ENCODE results near the gene TMEM181.
"Not testable (repeated sequence)": the region's sequence is repeated elsewhere in the genome, so short reads cannot be mapped to it uniquely, and the experiment has no call there.

Gene TMEM181

GRCh38 chr6:158674342-158675131 lies 114.6 kb downstream of the TMEM181 start:
- H3K9ac ChIP-seq (ENCODE audit: low read depth, low read length), result no peak overlapping the region
- no peaks in the 10 kb centered on the region for H3K4me1 ChIP-seq (ENCODE audit: insufficient read depth, low read length)
- 91% methylated on average over 14 of the region's 14 CpGs for WGBS
- H3K27ac ChIP-seq (ENCODE audit: low read depth, low read length), result no peak overlapping the region
- no peaks in the 10 kb centered on the region for H3K9me3 ChIP-seq (ENCODE audit: insufficient read depth, low read depth, low read length)
- no peak overlapping the region for H3K4me3 ChIP-seq (ENCODE audit: low read length)
- H3K27me3 ChIP-seq (ENCODE audit: insufficient read depth, low read length), result no peaks in the 10 kb centered on the region
- no peaks in the 10 kb centered on the region for H3K36me3 ChIP-seq (ENCODE audit: insufficient read depth, low read length)

DNA sequence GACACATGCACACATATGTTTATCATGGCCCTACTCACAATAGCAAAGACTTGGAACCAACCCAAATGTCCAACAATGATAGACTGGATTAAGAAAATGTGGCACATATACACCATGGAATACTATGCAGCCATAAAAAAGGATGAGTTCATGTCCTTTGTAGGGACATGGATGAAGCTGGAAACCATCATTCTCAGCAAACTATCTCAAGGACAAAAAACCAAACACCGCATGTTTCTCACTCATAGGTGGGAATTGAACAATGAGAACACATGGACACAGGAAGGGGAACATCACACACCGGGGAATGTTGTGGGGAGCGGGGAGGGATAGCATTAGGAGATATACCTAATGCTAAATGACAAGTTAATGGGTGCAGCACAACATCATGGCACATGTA lies 117.2 kb downstream of the TMEM181 start:
- not testable (repeated sequence) for H3K4me1 ChIP-seq (ENCODE audit: insufficient read depth, low read length); H3K36me3 ChIP-seq (ENCODE audit: insufficient read depth, low read length); H3K4me3 ChIP-seq (ENCODE audit: low read length); H3K9me3 ChIP-seq (ENCODE audit: insufficient read depth, low read depth, low read length); H3K27ac ChIP-seq (ENCODE audit: low read depth, low read length); H3K27me3 ChIP-seq (ENCODE audit: insufficient read depth, low read length); H3K9ac ChIP-seq (ENCODE audit: low read depth, low read length)
- WGBS, result 90% methylated on average over 3 of the region's 3 CpGs

GRCh38 chr6:158677906-158678578 lies 118.2 kb downstream of the TMEM181 start:
- Histone ChIP-seq H3K27me3 (ENCODE audit: insufficient read depth, low read length) (no peaks in the 10 kb centered on the region), H3K4me1 (ENCODE audit: insufficient read depth, low read length) (no peaks in the 10 kb centered on the region), H3K36me3 (ENCODE audit: insufficient read depth, low read length) (no peaks in the 10 kb centered on the region), H3K27ac (ENCODE audit: low read depth, low read length) (no peak overlapping the region), H3K9me3 (ENCODE audit: insufficient read depth, low read depth, low read length) (no peaks in the 10 kb centered on the region), H3K4me3 (ENCODE audit: low read length) (no peak overlapping the region), H3K9ac (ENCODE audit: low read depth, low read length) (no peak overlapping the region)
- WGBS, result 83% methylated on average over 11 of the region's 11 CpGs

GRCh38 chr6:158680015-158680414 lies 120.1 kb downstream of the TMEM181 start:
- no peaks in the 10 kb centered on the region for H3K27me3 ChIP-seq (ENCODE audit: insufficient read depth, low read length)
- 96% methylated on average over 2 of the region's 2 CpGs for WGBS
- H3K4me3 ChIP-seq (ENCODE audit: low read length), result no peak overlapping the region
- no peaks in the 10 kb centered on the region for H3K4me1 ChIP-seq (ENCODE audit: insufficient read depth, low read length)
- H3K27ac ChIP-seq (ENCODE audit: low read depth, low read length), result no peak overlapping the region
- H3K9ac ChIP-seq (ENCODE audit: low read depth, low read length), result no peak overlapping the region
- H3K36me3 ChIP-seq (ENCODE audit: insufficient read depth, low read length), result no peaks in the 10 kb centered on the region
- no peaks in the 10 kb centered on the region for H3K9me3 ChIP-seq (ENCODE audit: insufficient read depth, low read depth, low read length)

DNA sequence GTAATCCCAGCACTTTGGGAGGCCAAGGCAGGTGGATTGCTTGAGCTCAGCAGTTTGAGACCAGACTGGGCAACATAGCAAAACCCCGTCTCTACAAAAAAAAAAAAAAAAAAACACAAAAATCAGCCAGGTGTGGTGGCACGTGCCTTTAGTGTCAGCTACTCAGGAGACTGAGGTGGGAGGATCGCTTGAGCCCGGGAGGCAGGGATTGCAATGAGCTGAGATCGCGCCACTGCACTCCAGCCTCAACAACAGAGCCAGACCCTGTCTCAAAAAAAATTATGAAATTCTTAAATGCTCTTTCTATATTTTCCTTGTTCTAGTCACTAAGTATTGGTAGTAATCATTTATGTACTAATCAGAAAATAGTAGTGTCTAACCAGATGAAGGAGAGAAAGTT lies 120.6 kb downstream of the TMEM181 start:
- H3K36me3 ChIP-seq (ENCODE audit: insufficient read depth, low read length), result no peaks in the 10 kb centered on the region
- no peak overlapping the region for H3K9ac ChIP-seq (ENCODE audit: low read depth, low read length)
- no peaks in the 10 kb centered on the region for H3K9me3 ChIP-seq (ENCODE audit: insufficient read depth, low read depth, low read length)
- H3K4me3 ChIP-seq (ENCODE audit: low read length), result no peak overlapping the region
- no peaks in the 10 kb centered on the region for H3K4me1 ChIP-seq (ENCODE audit: insufficient read depth, low read length)
- WGBS, result 94% methylated on average over 6 of the region's 6 CpGs
- H3K27ac ChIP-seq (ENCODE audit: low read depth, low read length), result no peak overlapping the region
- no peaks in the 10 kb centered on the region for H3K27me3 ChIP-seq (ENCODE audit: insufficient read depth, low read length)

DNA sequence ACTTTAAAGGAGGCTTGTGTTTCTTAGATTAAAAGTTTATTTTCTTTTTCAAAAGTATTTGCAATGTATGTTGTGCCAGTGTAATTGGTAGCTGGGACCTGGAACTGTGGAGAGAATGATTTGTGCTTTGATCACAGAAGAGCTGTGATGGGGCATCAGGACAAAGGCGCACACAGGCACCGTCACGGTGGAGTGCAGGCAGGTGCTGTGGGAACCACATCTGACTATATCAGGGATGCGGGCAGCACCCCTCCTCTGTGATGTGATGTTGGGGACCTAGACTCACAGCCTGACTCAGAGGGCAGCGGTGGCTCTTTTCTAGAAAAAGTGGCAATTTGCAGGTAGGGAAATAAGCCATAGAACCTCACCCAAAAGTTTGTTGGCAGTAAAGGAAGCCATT lies 124.4 kb downstream of the TMEM181 start:
- Histone ChIP-seq H3K27ac (ENCODE audit: low read depth, low read length) (no peak overlapping the region), H3K4me3 (ENCODE audit: low read length) (no peak overlapping the region), H3K4me1 (ENCODE audit: insufficient read depth, low read length) (0 out of 2 replicates have a peak, but pooled peaks cover 5% of the 10 kb centered on the region), H3K27me3 (ENCODE audit: insufficient read depth, low read length) (no peaks in the 10 kb centered on the region), H3K9ac (ENCODE audit: low read depth, low read length) (no peak overlapping the region), H3K36me3 (ENCODE audit: insufficient read depth, low read length) (no peaks in the 10 kb centered on the region), H3K9me3 (ENCODE audit: insufficient read depth, low read depth, low read length) (no peaks in the 10 kb centered on the region)
- 93% methylated on average over 5 of the region's 5 CpGs for WGBS

DNA sequence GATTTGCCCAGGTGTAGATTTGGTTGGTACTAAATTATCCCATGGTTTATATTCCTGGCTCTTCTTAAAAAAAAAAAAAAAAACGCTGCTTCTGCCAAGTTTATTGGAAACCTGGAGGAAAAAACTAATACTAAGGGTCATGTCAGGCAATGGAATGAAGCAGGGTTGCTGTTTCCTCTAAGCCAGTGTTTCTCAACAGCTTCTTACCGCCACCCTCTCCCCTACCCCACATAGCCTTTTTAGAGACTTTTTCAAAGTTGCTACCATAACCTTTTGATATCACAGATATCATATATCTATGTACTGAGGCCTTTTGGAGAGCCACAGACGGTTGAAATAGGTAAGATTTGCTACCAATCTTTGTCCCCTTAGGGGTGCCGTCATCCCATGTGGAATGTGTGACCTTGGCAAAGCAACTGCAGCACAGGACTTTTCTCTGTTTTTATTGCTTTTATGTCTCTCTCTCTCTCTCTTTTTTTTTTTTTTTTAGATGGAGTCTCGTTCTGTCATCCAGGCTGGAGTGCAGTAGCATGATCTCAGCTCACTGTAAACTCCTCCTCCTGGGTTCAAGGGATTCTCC lies 124.9 kb downstream of the TMEM181 start:
- no peak overlapping the region for H3K27ac ChIP-seq (ENCODE audit: low read depth, low read length)
- H3K27me3 ChIP-seq (ENCODE audit: insufficient read depth, low read length), result no peaks in the 10 kb centered on the region
- no peaks in the 10 kb centered on the region for H3K36me3 ChIP-seq (ENCODE audit: insufficient read depth, low read length)
- H3K9ac ChIP-seq (ENCODE audit: low read depth, low read length), result no peak overlapping the region
- H3K4me1 ChIP-seq (ENCODE audit: insufficient read depth, low read length), result 0 out of 2 replicates have a peak, but pooled peaks cover 5% of the 10 kb centered on the region
- no peak overlapping the region for H3K4me3 ChIP-seq (ENCODE audit: low read length)
- no peaks in the 10 kb centered on the region for H3K9me3 ChIP-seq (ENCODE audit: insufficient read depth, low read depth, low read length)
- WGBS, result 87% methylated on average over 5 of the region's 5 CpGs

Data from HUES64 (cell line).